Amygdala (tissue), 56 donors: Measurements from ENCODE around the gene MAPK13.
"Not testable (repeated sequence)": the region's sequence is repeated elsewhere in the genome, so short reads cannot be mapped to it uniquely, and the experiment has no call there.

Experiments used
- DNase-seq, 56 donors: peaks; one replicate each; lab custom pipeline; 2025; lab: John Stamatoyannopoulos, UW

The MAPK13 gene

GRCh38 chr6:36113703-36114102 is 16.6 kb upstream of the MAPK13 start:
- DNase-seq = no peak

GRCh38 chr6:36114798-36115408 is 15.4 kb upstream of the MAPK13 start:
- no peak for DNase-seq

- no peak for DNase-seq
Observed at GRCh38 chr6:36115412-36115811, 14.9 kb upstream of the MAPK13 start.

- DNase-seq = no peak
Observed at GRCh38 chr6:36116066-36116864, 14.0 kb upstream of the MAPK13 start.

GRCh38 chr6:36116943-36117342 is 13.4 kb upstream of the MAPK13 start:
- no peak for DNase-seq

- DNase-seq = no peak
Observed at GRCh38 chr6:36117658-36118549, 12.4 kb upstream of the MAPK13 start.

GRCh38 chr6:36118550-36119107 is 11.7 kb upstream of the MAPK13 start:
- DNase-seq = peak in 1 of 56 donors; percentile 44

- DNase-seq = no peak
Observed at GRCh38 chr6:36119209-36119608, 11.1 kb upstream of the MAPK13 start.

- no peak for DNase-seq
Observed at GRCh38 chr6:36120018-36120417, 10.3 kb upstream of the MAPK13 start.

- no peak for DNase-seq
Observed at GRCh38 chr6:36120539-36120938, 9.8 kb upstream of the MAPK13 start.

GRCh38 chr6:36120979-36121786 is 9.1 kb upstream of the MAPK13 start:
- no peak for DNase-seq

- DNase-seq = no peak
Observed at GRCh38 chr6:36121787-36122494, 8.4 kb upstream of the MAPK13 start.

- DNase-seq = no peak
Observed at GRCh38 chr6:36122495-36123269, 7.6 kb upstream of the MAPK13 start.

- DNase-seq = peak in 46 of 56 donors; percentile 8 to 73 (median 47)
Observed at GRCh38 chr6:36123270-36124139, 6.8 kb upstream of the MAPK13 start.

- not testable (repeated sequence) for DNase-seq
Observed at GRCh38 chr6:36124346-36124745, 6.0 kb upstream of the MAPK13 start.

- DNase-seq = no peak
Observed at GRCh38 chr6:36124881-36125280, 5.4 kb upstream of the MAPK13 start.

- DNase-seq = no peak
Observed at GRCh38 chr6:36125575-36125974, 4.7 kb upstream of the MAPK13 start.

- DNase-seq = no peak
Observed at GRCh38 chr6:36126121-36126520, 4.2 kb upstream of the MAPK13 start.
